ENCODE data around the gene HLA-E. TPM values are rescaled to one million over a fixed set of nuclear protein-coding genes. Genes with fewer than 3 reads are reported as not detected.
A peak's percentile ranks its signal among the peaks of the same experiment; 100 is the strongest.
"Not testable (repeated sequence)": the region's sequence is repeated elsewhere in the genome, so short reads cannot be mapped to it uniquely, and the experiment has no call there.

HLA-E gene
- total RNA-seq = 412 and 601 TPM in 2 replicates

GRCh38 chr6:30489081-30490025 lies at the start of gene HLA-E:
HLA-E (plus strand) TSS chr6:30489509; CDS start chr6:30489532, 23 bp downstream.
- DNase-seq (ENCODE audit: extremely low read depth, low read depth, low spot score) = peak; percentile 100

- no peak for DNase-seq (ENCODE audit: extremely low read depth, low read depth, low spot score)
Measured at GRCh38 chr6:30441171-30441570, 48.1 kb upstream of the HLA-E start.

GRCh38 chr6:30443657-30444450 lies 45.5 kb upstream of the HLA-E start:
- DNase-seq (ENCODE audit: extremely low read depth, low read depth, low spot score) = no peak

GRCh38 chr6:30444451-30444742 lies 44.9 kb upstream of the HLA-E start:
- DNase-seq (ENCODE audit: extremely low read depth, low read depth, low spot score) = no peak

- DNase-seq (ENCODE audit: extremely low read depth, low read depth, low spot score) = no peak
Measured at GRCh38 chr6:30446259-30446658, 43.0 kb upstream of the HLA-E start.

- no peak for DNase-seq (ENCODE audit: extremely low read depth, low read depth, low spot score)
Measured at GRCh38 chr6:30447237-30447636, 42.1 kb upstream of the HLA-E start.

GRCh38 chr6:30450548-30450908 lies 38.8 kb upstream of the HLA-E start:
- no peak for DNase-seq (ENCODE audit: extremely low read depth, low read depth, low spot score)

- no peak for DNase-seq (ENCODE audit: extremely low read depth, low read depth, low spot score)
Measured at GRCh38 chr6:30450909-30451841, 38.1 kb upstream of the HLA-E start.

GRCh38 chr6:30452736-30453507 lies 36.4 kb upstream of the HLA-E start:
- no peak for DNase-seq (ENCODE audit: extremely low read depth, low read depth, low spot score)

- peak; percentile 66 for DNase-seq (ENCODE audit: extremely low read depth, low read depth, low spot score)
Measured at GRCh38 chr6:30453508-30454116, 35.7 kb upstream of the HLA-E start.

GRCh38 chr6:30459145-30459544 lies 30.2 kb upstream of the HLA-E start:
- no peak for DNase-seq (ENCODE audit: extremely low read depth, low read depth, low spot score)

- no peak for DNase-seq (ENCODE audit: extremely low read depth, low read depth, low spot score)
Measured at GRCh38 chr6:30461055-30461454, 28.3 kb upstream of the HLA-E start.

- no peak for DNase-seq (ENCODE audit: extremely low read depth, low read depth, low spot score)
Measured at GRCh38 chr6:30462482-30462881, 26.8 kb upstream of the HLA-E start.

GRCh38 chr6:30463242-30463641 lies 26.1 kb upstream of the HLA-E start:
- DNase-seq (ENCODE audit: extremely low read depth, low read depth, low spot score) = no peak

GRCh38 chr6:30463651-30464618 lies 25.4 kb upstream of the HLA-E start:
- DNase-seq (ENCODE audit: extremely low read depth, low read depth, low spot score) = no peak

GRCh38 chr6:30465595-30466306 lies 23.6 kb upstream of the HLA-E start:
- DNase-seq (ENCODE audit: extremely low read depth, low read depth, low spot score) = no peak

GRCh38 chr6:30470968-30471367 lies 18.3 kb upstream of the HLA-E start:
- no peak for DNase-seq (ENCODE audit: extremely low read depth, low read depth, low spot score)

- DNase-seq (ENCODE audit: extremely low read depth, low read depth, low spot score) = not testable (repeated sequence)
Measured at GRCh38 chr6:30475116-30475515, 14.2 kb upstream of the HLA-E start.

Data from glomerular endothelial cell (primary cell).